ENCODE data around the gene TNS1. TPM values are rescaled to one million over a fixed set of nuclear protein-coding genes. Genes with fewer than 3 reads are reported as not detected.

TNS1 gene
- total RNA-seq, 1 donor from 2014 or later, result 505 TPM

DNA sequence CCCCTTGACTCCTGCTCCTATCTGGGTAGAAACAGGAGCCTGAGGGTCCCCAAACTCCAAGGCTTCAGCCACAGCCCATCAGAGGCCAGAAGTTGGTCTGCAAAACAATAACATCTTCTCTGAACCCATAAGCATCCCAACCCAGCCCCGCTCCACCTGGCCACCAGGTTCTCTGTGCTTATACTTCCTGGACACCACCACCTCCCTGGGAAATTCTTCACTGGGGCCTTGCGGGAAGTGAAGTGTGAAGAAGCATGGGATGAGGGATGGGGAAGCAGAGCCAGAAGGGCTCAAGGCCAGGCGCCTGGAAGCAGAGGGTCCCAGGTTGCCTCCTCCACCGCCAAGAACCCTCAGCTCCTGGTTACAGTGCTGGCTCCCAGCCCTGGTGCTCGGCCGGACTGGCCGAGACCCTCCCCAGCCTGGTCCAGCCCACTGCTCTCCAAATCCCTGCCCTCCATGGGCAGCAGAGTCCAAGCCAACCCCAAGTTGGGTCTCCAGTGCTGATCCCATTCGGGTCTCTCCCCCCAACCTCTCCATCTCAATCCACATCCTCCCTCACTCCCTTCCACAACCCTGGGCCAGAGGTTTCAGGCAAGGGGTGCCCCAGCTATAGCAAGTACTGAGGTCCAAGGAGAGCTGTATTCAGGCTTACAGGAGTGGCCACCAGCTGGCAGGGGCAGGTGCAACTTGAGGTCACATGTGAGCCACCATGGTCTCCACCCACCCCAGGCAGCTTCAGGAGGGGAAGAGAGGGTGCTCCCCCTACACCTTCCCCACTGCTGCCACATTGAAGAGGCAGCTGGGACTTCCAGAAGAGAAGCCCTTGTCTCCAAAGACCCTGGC, 60.7 kb downstream of the TNS1 start:
- Histone ChIP-seq H3K27ac (peak overlapping the region; percentile 92), H3K4me3 (peak overlapping the region; percentile 80), H3K4me1 (peaks cover 65% of the 10 kb centered on the region), H3K27me3 (ENCODE audit: low read depth) (no peaks in the 10 kb centered on the region), H3K36me3 (peaks cover 8% of the 10 kb centered on the region), H3K9me3 (no peaks in the 10 kb centered on the region)
- DNase-seq (no peak), ATAC-seq (peak; percentile 46 to 54)
- TF ChIP-seq, protein P1, sequence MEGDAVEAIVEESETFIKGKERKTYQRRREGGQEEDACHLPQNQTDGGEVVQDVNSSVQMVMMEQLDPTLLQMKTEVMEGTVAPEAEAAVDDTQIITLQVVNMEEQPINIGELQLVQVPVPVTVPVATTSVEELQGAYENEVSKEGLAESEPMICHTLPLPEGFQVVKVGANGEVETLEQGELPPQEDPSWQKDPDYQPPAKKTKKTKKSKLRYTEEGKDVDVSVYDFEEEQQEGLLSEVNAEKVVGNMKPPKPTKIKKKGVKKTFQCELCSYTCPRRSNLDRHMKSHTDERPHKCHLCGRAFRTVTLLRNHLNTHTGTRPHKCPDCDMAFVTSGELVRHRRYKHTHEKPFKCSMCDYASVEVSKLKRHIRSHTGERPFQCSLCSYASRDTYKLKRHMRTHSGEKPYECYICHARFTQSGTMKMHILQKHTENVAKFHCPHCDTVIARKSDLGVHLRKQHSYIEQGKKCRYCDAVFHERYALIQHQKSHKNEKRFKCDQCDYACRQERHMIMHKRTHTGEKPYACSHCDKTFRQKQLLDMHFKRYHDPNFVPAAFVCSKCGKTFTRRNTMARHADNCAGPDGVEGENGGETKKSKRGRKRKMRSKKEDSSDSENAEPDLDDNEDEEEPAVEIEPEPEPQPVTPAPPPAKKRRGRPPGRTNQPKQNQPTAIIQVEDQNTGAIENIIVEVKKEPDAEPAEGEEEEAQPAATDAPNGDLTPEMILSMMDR (IDR thresholded peaks at IDR 0.05), result no peak
- intact Hi-C loops (cut with DNase I), result no loop called here

DNA sequence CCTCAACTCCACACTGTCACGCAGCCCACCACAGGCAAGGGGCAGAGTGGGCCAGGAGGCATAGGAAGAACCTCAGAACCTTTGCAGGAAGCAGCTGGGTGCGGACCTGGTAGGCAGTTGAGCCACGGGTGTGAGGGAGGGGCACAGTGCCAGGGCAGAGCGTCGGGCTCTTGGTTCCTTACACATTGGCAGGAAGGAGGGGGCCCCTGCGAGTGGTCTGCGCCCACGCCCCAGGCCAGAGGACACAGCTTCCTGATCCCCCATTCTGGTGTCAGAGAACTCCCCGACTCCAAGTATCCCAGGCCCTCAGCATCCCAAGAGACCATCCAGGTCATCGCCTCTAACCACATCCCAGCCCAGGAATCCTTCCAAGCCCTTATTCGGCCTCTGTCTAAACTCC, 61.5 kb downstream of the TNS1 start:
- peaks cover 73% of the 10 kb centered on the region for H3K4me1 ChIP-seq
- intact Hi-C loops (cut with DNase I), result no loop called here

DNA sequence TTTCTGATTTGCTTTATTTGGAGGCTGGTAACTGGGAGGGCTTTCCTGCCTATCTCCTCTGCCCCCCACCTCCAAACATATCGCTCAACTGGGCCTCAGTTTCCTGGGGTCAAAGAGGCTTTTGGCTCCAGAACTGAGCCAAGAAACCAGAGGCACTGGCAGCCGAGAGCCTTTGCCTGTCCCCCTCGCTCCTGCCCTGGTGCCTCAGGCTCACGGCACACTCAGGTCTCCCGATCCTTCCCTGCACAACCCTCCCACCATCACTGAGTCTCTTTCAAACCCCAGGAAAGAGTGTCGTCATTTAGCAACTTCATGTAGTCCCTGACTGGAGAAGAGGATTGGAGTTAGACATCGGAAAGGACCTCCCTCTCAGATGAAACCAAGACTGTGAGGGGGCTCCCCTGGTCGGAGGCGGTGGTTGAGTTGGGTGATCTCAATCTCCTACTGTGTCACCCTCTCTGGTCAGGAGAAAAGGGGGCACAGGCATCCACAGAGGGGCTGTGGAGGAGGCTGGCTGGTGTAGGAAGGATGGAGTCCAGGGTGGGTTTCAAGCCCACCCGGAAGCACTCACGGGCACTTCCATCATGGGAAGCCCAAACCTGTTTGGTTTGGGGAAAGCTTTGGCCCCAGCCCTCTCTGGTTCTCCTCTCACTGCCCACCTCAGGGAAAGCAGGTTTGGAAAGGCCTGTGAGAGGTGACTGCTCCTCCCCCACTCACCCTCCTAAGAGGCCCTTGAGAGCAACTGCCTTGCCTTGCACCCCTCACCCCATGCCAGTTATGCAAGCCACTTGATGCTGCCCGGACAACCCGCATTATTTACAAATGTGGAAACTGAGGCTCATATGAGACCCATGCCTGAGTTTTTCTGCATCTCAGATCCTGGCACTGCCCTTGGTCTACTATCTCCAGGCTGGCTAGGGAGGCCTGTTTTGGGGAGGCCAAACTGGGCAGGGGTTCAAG, 62.3 kb downstream of the TNS1 start:
- ATAC-seq, result peak; percentile 71 to 73

More for the DNA sequence above, 61.5 kb downstream of the TNS1 start:
- TF ChIP-seq, protein P1 (IDR thresholded peaks at IDR 0.05), result no peak
- DNase-seq, result no peak
- H3K27me3 ChIP-seq (ENCODE audit: low read depth), result no peaks in the 10 kb centered on the region
- no peaks in the 10 kb centered on the region for H3K9me3 ChIP-seq
- peaks cover 8% of the 10 kb centered on the region for H3K36me3 ChIP-seq
- peak overlapping the region; percentile 92 for H3K27ac ChIP-seq
- peak in 1 of 2 donors; percentile 2 for ATAC-seq
- H3K4me3 ChIP-seq, result peak overlapping the region; percentile 80

DNA sequence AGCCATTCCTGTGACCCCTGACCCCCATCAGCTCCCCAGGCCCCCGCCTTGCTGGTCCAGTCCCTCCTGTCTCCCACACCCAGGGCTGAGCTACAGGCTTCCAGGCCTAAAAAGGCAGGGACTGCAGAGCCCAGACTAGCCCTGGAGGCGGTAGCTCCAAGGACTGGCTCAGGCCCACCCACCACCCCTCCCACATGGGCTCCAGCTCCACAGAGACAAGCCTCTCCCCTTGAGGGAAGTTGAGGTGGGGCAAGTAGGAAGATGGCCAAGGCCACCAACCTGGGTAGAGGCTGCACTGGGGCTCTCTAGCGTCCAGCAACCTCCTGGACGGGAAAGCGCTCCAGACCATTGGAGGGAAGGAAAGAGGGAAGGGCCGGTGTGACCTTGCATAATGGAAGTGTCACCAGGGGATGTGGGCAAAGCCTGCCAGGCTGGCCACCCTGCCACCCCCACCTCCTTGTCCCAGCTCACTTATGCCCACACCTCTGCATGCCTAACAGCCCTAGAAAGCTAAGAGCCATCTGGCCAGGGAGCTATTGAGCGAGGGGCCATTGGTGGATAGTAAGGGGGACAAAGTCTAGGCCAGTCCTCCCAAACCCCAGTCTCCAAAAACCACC, 63.1 kb downstream of the TNS1 start:
- peaks cover 81% of the 10 kb centered on the region for H3K4me1 ChIP-seq
- no peaks in the 10 kb centered on the region for H3K9me3 ChIP-seq
- TF ChIP-seq, protein P1 (IDR thresholded peaks at IDR 0.05), result no peak
- DNase-seq (peak; percentile 70), ATAC-seq (peak; percentile 30 to 54)
- no peaks in the 10 kb centered on the region for H3K27me3 ChIP-seq (ENCODE audit: low read depth)
- H3K27ac ChIP-seq, result peak overlapping the region; percentile 92
- H3K36me3 ChIP-seq, result peaks cover 8% of the 10 kb centered on the region
- intact Hi-C loops (cut with DNase I), result no loop called here
- H3K4me3 ChIP-seq, result peak overlapping the region; percentile 80

More for the DNA sequence above, 62.3 kb downstream of the TNS1 start:
- Histone ChIP-seq H3K4me3 (peak overlapping the region; percentile 80), H3K36me3 (peaks cover 8% of the 10 kb centered on the region), H3K27ac (peak overlapping the region; percentile 92), H3K4me1 (peaks cover 81% of the 10 kb centered on the region), H3K9me3 (no peaks in the 10 kb centered on the region), H3K27me3 (ENCODE audit: low read depth) (no peaks in the 10 kb centered on the region)
- DNase-seq, result peak; percentile 84
- TF ChIP-seq, protein P1 (IDR thresholded peaks at IDR 0.05), result no peak
- intact Hi-C loops (cut with DNase I), result no loop called here

DNA sequence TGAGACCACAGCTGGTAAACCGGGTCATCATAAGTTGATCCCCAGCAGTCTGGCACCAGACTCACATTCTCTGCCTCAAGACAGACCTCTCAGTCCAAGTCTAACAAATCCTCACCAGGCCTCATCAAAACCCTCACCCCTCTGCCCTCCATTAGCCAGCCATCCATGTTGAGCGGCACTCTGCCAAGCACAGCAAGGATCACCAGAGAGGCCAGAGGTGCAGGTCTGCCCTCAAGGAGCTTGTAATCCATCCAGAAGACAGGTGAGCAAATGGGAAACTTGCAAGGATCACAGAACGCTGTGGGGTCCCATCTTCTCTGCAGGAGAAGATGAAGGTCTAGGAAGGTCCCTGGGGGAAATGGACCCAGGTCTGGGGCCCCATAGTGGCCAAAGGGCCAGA, 63.6 kb downstream of the TNS1 start:
- ATAC-seq, result no peak
- Histone ChIP-seq H3K4me3 (peak overlapping the region; percentile 80), H3K27ac (peak overlapping the region; percentile 92), H3K27me3 (ENCODE audit: low read depth) (no peaks in the 10 kb centered on the region), H3K4me1 (peaks cover 82% of the 10 kb centered on the region), H3K36me3 (peaks cover 8% of the 10 kb centered on the region), H3K9me3 (no peaks in the 10 kb centered on the region)
- intact Hi-C loops (cut with DNase I), result no loop called here
- TF ChIP-seq, protein P1 (IDR thresholded peaks at IDR 0.05), result no peak
- no peak for DNase-seq
